Heart left ventricle (tissue), 13 donors: ENCODE measurements around the gene MYH11.

ENCODE experiments used
- POLR2A ChIP-seq, 2 donors: fragments of 450-650 bp; IDR thresholded peaks; one replicate each; pipeline ENCODE4 v1.6.1; 2017; ENCODE audit warnings: antibody characterized with exemption in 2 of 2, mild to moderate bottlenecking in 2 of 2, moderate library complexity in 2 of 2
- TF ChIP-seq, protein P1 (sequence below), 12 donors: fragments of 200-600 bp; sonication (generic) in 4 of 12; IDR thresholded peaks; one replicate each; pipeline versions ENCODE4 v1.5.0 to v1.8.0; 2018 to 2022; ENCODE audit warnings: antibody characterized with exemption in 12 of 12, mild to moderate bottlenecking in 5 of 12
- donor health status: ischemic (EF 13 %, LVEDD 7.1; RV severe dilation, severe dysfunction).
- donor health status: DM: no; HTN: yes; CAD: no.
- donor health status: DM: no; HTN: no; CAD: no.
- donor health status: ischemic (EF 25% LVEDD 6.9; RV normal size, moderate dysfunction).
- donor health status: ischemic (EF 25% LVEDD 5.7; RV mildly dilated, moderate dysfunction).
- donor health status: ischemic (EF 35%, LVEDD 5.7; RV mildly dilated, moderate dysfunction).
- donor health status: nonischemic (EF 11% LVEDD 7.7; RV severe dilation, severe dysfunction).
- donor health status: DM: yes; HTN: yes; CAD: no.
- donor health status: PGD.
- donor health status: ischemic (EF 29% LVEDD 5.4; RV normal size, mild dysfunction).
- donor health status: nonischemic (EF 23%, LVEDD 6.1; RV moderate dilation, normal function).

GRCh38 chr16:15885560-15886001 lies 28.8 kb upstream of the MYH11 start:
- TF ChIP-seq POLR2A (IDR thresholded peaks at IDR 0.05) = no peak
- TF ChIP-seq, protein P1, sequence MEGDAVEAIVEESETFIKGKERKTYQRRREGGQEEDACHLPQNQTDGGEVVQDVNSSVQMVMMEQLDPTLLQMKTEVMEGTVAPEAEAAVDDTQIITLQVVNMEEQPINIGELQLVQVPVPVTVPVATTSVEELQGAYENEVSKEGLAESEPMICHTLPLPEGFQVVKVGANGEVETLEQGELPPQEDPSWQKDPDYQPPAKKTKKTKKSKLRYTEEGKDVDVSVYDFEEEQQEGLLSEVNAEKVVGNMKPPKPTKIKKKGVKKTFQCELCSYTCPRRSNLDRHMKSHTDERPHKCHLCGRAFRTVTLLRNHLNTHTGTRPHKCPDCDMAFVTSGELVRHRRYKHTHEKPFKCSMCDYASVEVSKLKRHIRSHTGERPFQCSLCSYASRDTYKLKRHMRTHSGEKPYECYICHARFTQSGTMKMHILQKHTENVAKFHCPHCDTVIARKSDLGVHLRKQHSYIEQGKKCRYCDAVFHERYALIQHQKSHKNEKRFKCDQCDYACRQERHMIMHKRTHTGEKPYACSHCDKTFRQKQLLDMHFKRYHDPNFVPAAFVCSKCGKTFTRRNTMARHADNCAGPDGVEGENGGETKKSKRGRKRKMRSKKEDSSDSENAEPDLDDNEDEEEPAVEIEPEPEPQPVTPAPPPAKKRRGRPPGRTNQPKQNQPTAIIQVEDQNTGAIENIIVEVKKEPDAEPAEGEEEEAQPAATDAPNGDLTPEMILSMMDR (IDR thresholded peaks at IDR 0.05) = no peak
